ENCODE data around the gene FBXO42.
"Not testable (repeated sequence)": the region's sequence is repeated elsewhere in the genome, so short reads cannot be mapped to it uniquely, and the experiment has no call there.

The FBXO42 gene

GRCh38 chr1:16367968-16368890 lies 15.9 kb upstream of the FBXO42 start:
- Histone ChIP-seq H3K9ac (ENCODE audit: low read length) (peak overlapping the region; percentile 93), H3K4me3 (ENCODE audit: low read length) (peak overlapping the region; percentile 96), H3K36me3 (ENCODE audit: control insufficient read depth, insufficient read depth, low read length, severe bottlenecking) (no peaks in the 10 kb centered on the region), H3K27me3 (replicated peaks; ENCODE audit: control insufficient read depth, insufficient read depth, low read length) (no peaks in the 10 kb centered on the region), H3K4me1 (ENCODE audit: control insufficient read depth, insufficient read depth, low read length) (peaks cover 44% of the 10 kb centered on the region), H3K9me3 (ENCODE audit: control insufficient read depth, low read length) (no peaks in the 10 kb centered on the region)
- DNase-seq (ENCODE audit: low read depth): peak; percentile 53

DNA sequence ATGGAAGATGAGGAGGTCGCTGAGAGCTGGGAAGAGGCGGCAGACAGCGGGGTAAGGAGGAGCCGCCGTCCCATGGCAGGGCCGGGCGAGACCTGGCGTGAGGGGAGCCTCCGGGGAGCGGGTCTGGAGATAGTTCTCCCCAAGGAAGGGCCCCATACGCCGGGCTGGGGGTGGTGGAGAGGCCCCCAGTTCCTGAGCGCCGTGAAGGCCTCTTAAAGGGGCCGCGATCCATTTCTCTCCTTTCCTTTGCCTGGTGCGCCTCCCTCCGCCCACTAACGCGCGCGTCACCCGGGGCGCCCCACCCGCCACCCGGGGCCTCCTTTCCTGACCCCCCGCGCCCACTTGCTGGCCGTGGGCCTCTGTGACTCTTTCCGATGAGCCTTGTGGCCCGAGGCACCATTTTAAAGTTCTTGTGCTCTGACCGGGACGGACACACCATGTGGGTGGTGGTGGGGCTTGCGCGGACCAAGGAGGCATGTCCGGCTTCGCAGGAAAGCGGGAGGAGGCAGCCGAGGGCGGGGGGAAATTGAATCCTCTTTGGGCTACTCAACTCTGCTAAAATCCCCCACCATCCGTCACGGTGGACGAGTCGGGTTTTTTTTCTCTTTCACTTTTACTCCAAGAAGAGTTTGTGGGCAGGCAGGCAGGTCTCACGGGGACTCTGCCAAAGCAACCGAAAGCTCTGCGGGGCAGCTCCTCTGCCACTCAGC lies 15.1 kb upstream of the FBXO42 start:
- no peaks in the 10 kb centered on the region for H3K9me3 ChIP-seq (ENCODE audit: control insufficient read depth, low read length)
- peak overlapping the region; percentile 96 for H3K4me3 ChIP-seq (ENCODE audit: low read length)
- peaks cover 37% of the 10 kb centered on the region for H3K4me1 ChIP-seq (ENCODE audit: control insufficient read depth, insufficient read depth, low read length)
- H3K36me3 ChIP-seq (ENCODE audit: control insufficient read depth, insufficient read depth, low read length, severe bottlenecking): no peaks in the 10 kb centered on the region
- H3K27me3 ChIP-seq (replicated peaks; ENCODE audit: control insufficient read depth, insufficient read depth, low read length): no peaks in the 10 kb centered on the region
- peak overlapping the region; percentile 93 for H3K9ac ChIP-seq (ENCODE audit: low read length)
- DNase-seq (ENCODE audit: low read depth): peak; percentile 96

DNA sequence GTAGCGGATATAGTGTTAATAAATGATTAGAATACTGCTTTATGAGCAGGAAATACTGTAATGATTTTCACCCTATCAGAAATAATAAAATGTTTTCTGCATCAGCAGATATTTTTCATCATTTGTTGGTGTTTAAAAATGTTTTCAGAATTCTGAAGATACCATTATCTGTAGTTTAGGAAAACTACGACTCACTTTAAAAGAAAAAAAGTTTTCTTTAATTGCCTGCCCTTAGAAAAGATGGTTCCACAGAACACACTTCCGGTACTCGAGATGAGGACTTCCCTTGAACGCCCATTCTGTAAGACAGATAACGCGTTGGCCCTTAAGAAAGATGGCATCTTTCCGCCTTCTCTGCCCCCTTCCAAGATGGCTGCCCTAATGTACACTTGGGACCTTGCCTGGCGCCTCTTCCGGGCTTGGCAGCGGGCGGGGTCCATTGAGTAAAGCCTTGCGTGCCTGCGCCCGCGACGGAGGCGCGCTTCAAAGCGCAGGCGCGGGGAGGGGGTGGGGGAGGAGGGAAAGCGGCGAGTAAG lies 14.5 kb upstream of the FBXO42 start, which contains the start of gene SZRD1:
Gene SZRD1 (plus strand): TSS at position 521 of the 536 bp plus-strand sequence. CDS start 16 bp downstream, outside the sequence.
- DNase-seq (ENCODE audit: low read depth): peak; percentile 100
- H3K27me3 ChIP-seq (replicated peaks; ENCODE audit: control insufficient read depth, insufficient read depth, low read length): no peaks in the 10 kb centered on the region
- H3K9ac ChIP-seq (ENCODE audit: low read length): peak within 1 kb of the TSS; percentile 93
- peak within 1 kb of the TSS; percentile 96 for H3K4me3 ChIP-seq (ENCODE audit: low read length)
- H3K9me3 ChIP-seq (ENCODE audit: control insufficient read depth, low read length): no peaks in the 10 kb centered on the region
- H3K36me3 ChIP-seq (ENCODE audit: control insufficient read depth, insufficient read depth, low read length, severe bottlenecking): no peaks in the 10 kb centered on the region
- peaks cover 31% of the 10 kb centered on the region for H3K4me1 ChIP-seq (ENCODE audit: control insufficient read depth, insufficient read depth, low read length)

DNA sequence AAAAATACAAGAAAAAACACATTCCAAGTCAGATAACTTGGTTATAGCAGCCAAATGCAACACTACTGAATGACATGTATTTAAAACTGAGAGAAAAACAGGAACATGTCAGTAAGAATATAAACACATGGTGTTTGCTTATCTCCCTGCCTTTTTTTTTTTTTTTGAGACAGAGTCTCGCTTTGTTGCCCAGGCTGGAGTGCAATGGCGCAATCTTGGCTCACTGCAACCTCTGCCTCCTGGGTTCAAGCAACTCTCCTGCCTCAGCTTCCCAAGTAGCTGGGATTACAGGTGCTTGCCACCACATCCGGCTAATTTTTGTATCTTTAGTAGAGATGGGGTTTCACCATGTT lies 12.8 kb upstream of the FBXO42 start:
- H3K9me3 ChIP-seq (ENCODE audit: control insufficient read depth, low read length); DNase-seq (ENCODE audit: low read depth); H3K36me3 ChIP-seq (ENCODE audit: control insufficient read depth, insufficient read depth, low read length, severe bottlenecking); H3K4me3 ChIP-seq (ENCODE audit: low read length); H3K27me3 ChIP-seq (replicated peaks; ENCODE audit: control insufficient read depth, insufficient read depth, low read length); H3K9ac ChIP-seq (ENCODE audit: low read length): not testable (repeated sequence)
- peaks cover 28% of the 10 kb centered on the region for H3K4me1 ChIP-seq (ENCODE audit: control insufficient read depth, insufficient read depth, low read length)

GRCh38 chr1:16356867-16357266 lies 4.6 kb upstream of the FBXO42 start:
- H3K4me1 ChIP-seq (ENCODE audit: control insufficient read depth, insufficient read depth, low read length): peaks cover 7% of the 10 kb centered on the region
- H3K36me3 ChIP-seq (ENCODE audit: control insufficient read depth, insufficient read depth, low read length, severe bottlenecking): no peaks in the 10 kb centered on the region
- no peak for DNase-seq (ENCODE audit: low read depth)
- no peaks in the 10 kb centered on the region for H3K9me3 ChIP-seq (ENCODE audit: control insufficient read depth, low read length)
- no peaks in the 10 kb centered on the region for H3K27me3 ChIP-seq (replicated peaks; ENCODE audit: control insufficient read depth, insufficient read depth, low read length)
- H3K4me3 ChIP-seq (ENCODE audit: low read length): no peak overlapping the region
- H3K9ac ChIP-seq (ENCODE audit: low read length): no peak overlapping the region

DNA sequence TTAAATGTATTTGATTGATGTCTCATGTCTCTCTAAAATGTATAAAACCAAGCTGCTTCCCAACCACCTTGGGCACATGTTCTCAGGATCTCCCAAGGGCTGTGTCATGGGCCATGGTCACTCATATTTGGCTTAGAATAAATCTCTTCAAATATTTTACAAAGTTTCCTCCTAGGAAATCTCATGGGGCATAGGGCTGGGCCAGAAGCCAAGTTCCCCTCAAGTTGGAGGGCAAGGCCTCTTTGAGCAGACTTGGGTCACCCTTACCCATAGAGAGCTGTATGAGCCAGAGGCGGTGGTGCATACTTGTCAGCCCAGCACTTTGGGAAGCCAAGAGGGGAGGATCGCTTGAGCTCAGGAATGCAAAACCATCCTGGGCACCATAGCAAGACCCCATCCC lies 2.3 kb upstream of the FBXO42 start:
- H3K9me3 ChIP-seq (ENCODE audit: control insufficient read depth, low read length): no peaks in the 10 kb centered on the region
- DNase-seq (ENCODE audit: low read depth): no peak
- peaks cover 18% of the 10 kb centered on the region for H3K4me1 ChIP-seq (ENCODE audit: control insufficient read depth, insufficient read depth, low read length)
- no peaks in the 10 kb centered on the region for H3K36me3 ChIP-seq (ENCODE audit: control insufficient read depth, insufficient read depth, low read length, severe bottlenecking)
- H3K9ac ChIP-seq (ENCODE audit: low read length): no peak overlapping the region
- H3K4me3 ChIP-seq (ENCODE audit: low read length): no peak overlapping the region
- no peaks in the 10 kb centered on the region for H3K27me3 ChIP-seq (replicated peaks; ENCODE audit: control insufficient read depth, insufficient read depth, low read length)

- no peak for DNase-seq (ENCODE audit: low read depth)
- no peaks in the 10 kb centered on the region for H3K27me3 ChIP-seq (replicated peaks; ENCODE audit: control insufficient read depth, insufficient read depth, low read length)
Observed at GRCh38 chr1:16352842-16353535, 709 bp upstream of the FBXO42 start.

GRCh38 chr1:16351456-16351993 lies 755 bp downstream of the FBXO42 start:
- Histone ChIP-seq H3K36me3 (ENCODE audit: control insufficient read depth, insufficient read depth, low read length, severe bottlenecking) (no peaks in the 10 kb centered on the region), H3K4me1 (ENCODE audit: control insufficient read depth, insufficient read depth, low read length) (peaks cover 29% of the 10 kb centered on the region)
- peak; percentile 59 for DNase-seq (ENCODE audit: low read depth)

More at GRCh38 chr1:16352842-16353535, 709 bp upstream of the FBXO42 start:
- H3K9me3 ChIP-seq (ENCODE audit: control insufficient read depth, low read length): no peaks in the 10 kb centered on the region
- peaks cover 29% of the 10 kb centered on the region for H3K4me1 ChIP-seq (ENCODE audit: control insufficient read depth, insufficient read depth, low read length)
- H3K9ac ChIP-seq (ENCODE audit: low read length): peak overlapping the region; percentile 99
- H3K36me3 ChIP-seq (ENCODE audit: control insufficient read depth, insufficient read depth, low read length, severe bottlenecking): no peaks in the 10 kb centered on the region
- peak overlapping the region; percentile 98 for H3K4me3 ChIP-seq (ENCODE audit: low read length)

GRCh38 chr1:16349847-16350406 lies 2.4 kb downstream of the FBXO42 start:
- Histone ChIP-seq H3K4me1 (ENCODE audit: control insufficient read depth, insufficient read depth, low read length) (peaks cover 29% of the 10 kb centered on the region), H3K4me3 (ENCODE audit: low read length) (peak overlapping the region; percentile 98), H3K9me3 (ENCODE audit: control insufficient read depth, low read length) (no peaks in the 10 kb centered on the region), H3K36me3 (ENCODE audit: control insufficient read depth, insufficient read depth, low read length, severe bottlenecking) (no peaks in the 10 kb centered on the region), H3K27me3 (replicated peaks; ENCODE audit: control insufficient read depth, insufficient read depth, low read length) (no peaks in the 10 kb centered on the region), H3K9ac (ENCODE audit: low read length) (peak overlapping the region; percentile 29)
- DNase-seq (ENCODE audit: low read depth): no peak

More at GRCh38 chr1:16351456-16351993, 755 bp downstream of the FBXO42 start:
- Histone ChIP-seq H3K9me3 (ENCODE audit: control insufficient read depth, low read length) (no peaks in the 10 kb centered on the region), H3K4me3 (ENCODE audit: low read length) (peak overlapping the region; percentile 98), H3K27me3 (replicated peaks; ENCODE audit: control insufficient read depth, insufficient read depth, low read length) (no peaks in the 10 kb centered on the region), H3K9ac (ENCODE audit: low read length) (peak overlapping the region; percentile 99)

DNA sequence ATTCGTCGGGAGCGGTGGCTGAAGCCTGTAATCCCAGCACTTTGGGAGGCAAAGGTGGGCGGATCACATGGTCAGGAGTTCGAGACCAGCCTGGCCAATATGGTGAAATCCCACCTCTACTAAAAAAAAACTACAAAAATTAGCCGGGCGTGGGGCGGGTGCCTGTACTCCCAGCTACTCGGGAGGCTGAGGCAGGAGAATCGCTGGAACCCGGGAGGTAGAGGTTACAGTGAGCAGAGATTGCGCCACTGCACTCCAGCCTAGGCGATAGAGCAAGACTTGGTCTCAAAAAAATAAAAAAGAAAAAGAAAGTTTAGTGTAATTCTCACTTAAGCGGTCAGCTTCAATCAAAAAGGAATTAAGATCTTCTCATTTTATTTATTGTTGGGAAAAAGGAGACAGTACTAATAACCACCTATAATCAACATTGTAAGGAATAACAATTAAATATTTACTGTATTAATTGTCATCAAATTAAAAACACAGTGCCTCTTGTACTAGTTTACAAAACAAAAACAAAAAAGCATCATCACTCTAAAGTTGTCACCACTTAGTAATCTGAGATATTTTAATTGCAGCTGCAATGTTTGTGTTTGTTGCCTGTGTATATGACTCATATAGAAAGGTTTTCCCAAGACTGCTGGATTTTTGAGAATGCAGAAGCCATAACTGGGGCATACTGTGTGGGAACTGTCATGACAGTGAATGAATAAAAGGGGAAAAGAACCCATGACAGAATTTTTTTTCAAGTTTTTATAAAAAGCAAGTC lies 3.7 kb downstream of the FBXO42 start:
- H3K4me1 ChIP-seq (ENCODE audit: control insufficient read depth, insufficient read depth, low read length): peaks cover 29% of the 10 kb centered on the region
- DNase-seq (ENCODE audit: low read depth): peak; percentile 91
- H3K9me3 ChIP-seq (ENCODE audit: control insufficient read depth, low read length): no peaks in the 10 kb centered on the region
- no peaks in the 10 kb centered on the region for H3K27me3 ChIP-seq (replicated peaks; ENCODE audit: control insufficient read depth, insufficient read depth, low read length)
- no peaks in the 10 kb centered on the region for H3K36me3 ChIP-seq (ENCODE audit: control insufficient read depth, insufficient read depth, low read length, severe bottlenecking)
- H3K9ac ChIP-seq (ENCODE audit: low read length): no peak overlapping the region
- H3K4me3 ChIP-seq (ENCODE audit: low read length): peak overlapping the region; percentile 27

Measured in adipocyte (in vitro differentiated cells).